GM18858 (cell line): ENCODE measurements around the gene RBL2.
A peak's percentile ranks its signal among the peaks of the same experiment; 100 is the strongest.

Experiments used
- ATAC-seq: cut with Tn5 transposase; IDR thresholded peaks from one replicate; pipeline ENCODE4 v1.9.1; 2021; ENCODE audit not compliant: unreplicated experiment

RBL2 gene

GRCh38 chr16:53446090-53446489, 11.8 kb downstream of the RBL2 start:
- no peak for ATAC-seq

GRCh38 chr16:53449816-53450517, 15.7 kb downstream of the RBL2 start:
- peak; percentile 71 for ATAC-seq

GRCh38 chr16:53453928-53454327, 19.7 kb downstream of the RBL2 start:
- no peak for ATAC-seq

GRCh38 chr16:53456625-53457024, 22.4 kb downstream of the RBL2 start:
- ATAC-seq, result no peak

GRCh38 chr16:53457670-53458069, 23.4 kb downstream of the RBL2 start:
- ATAC-seq, result peak; percentile 100

- no peak for ATAC-seq
Measured at GRCh38 chr16:53458635-53459034, 24.4 kb downstream of the RBL2 start.

GRCh38 chr16:53465606-53466280, 31.5 kb downstream of the RBL2 start:
- ATAC-seq, result no peak

GRCh38 chr16:53476867-53477266, 42.6 kb downstream of the RBL2 start:
- no peak for ATAC-seq

GRCh38 chr16:53478965-53479364, 44.7 kb downstream of the RBL2 start:
- ATAC-seq, result no peak

GRCh38 chr16:53480394-53480793, 46.1 kb downstream of the RBL2 start:
- ATAC-seq, result no peak

- no peak for ATAC-seq
Measured at GRCh38 chr16:53482123-53482522, 47.9 kb downstream of the RBL2 start.

- no peak for ATAC-seq
Measured at GRCh38 chr16:53484542-53484941, 50.3 kb downstream of the RBL2 start.

GRCh38 chr16:53486230-53486629, 52.0 kb downstream of the RBL2 start:
- no peak for ATAC-seq

GRCh38 chr16:53489755-53490154, 55.5 kb downstream of the RBL2 start:
- ATAC-seq, result no peak

- no peak for ATAC-seq
Measured at GRCh38 chr16:53492503-53492902, 58.2 kb downstream of the RBL2 start.

- ATAC-seq, result no peak
Measured at GRCh38 chr16:53494636-53495035, 60.4 kb downstream of the RBL2 start.

GRCh38 chr16:53495325-53495724, 61.1 kb downstream of the RBL2 start:
- ATAC-seq, result no peak

- ATAC-seq, result no peak
Measured at GRCh38 chr16:53498984-53499383, 64.7 kb downstream of the RBL2 start.

- ATAC-seq, result no peak
Measured at GRCh38 chr16:53501216-53501859, 67.1 kb downstream of the RBL2 start.

- peak; percentile 8 for ATAC-seq
Measured at GRCh38 chr16:53502331-53503269, 68.3 kb downstream of the RBL2 start, which contains the start of gene AKTIP. Gene AKTIP (minus strand): TSS chr16:53503209. CDS start chr16:53500259, 2,950 bp downstream.
